Keratinocyte (primary cell): ENCODE data around the gene TARM1. TPM values are rescaled to one million over a fixed set of nuclear protein-coding genes. Genes with fewer than 3 reads are reported as not detected.
A peak's percentile ranks its signal among the peaks of the same experiment; 100 is the strongest.

Experiments
- DNase-seq: peaks from one replicate; pipeline ENCODE4 v3.0.0-alpha.2; 2011; ENCODE audit warnings: low read depth, missing footprints, low spot score
- FAIRE-seq: peaks from 2 replicates; lab custom pipeline; 2011; peaks lifted over from hg19 to GRCh38; lab: Jason Lieb, UNC
- H2AFZ ChIP-seq: 2 replicates; pipeline ENCODE4 v1.6.0; 2012; ENCODE audit warnings: low read length, control low read depth, inconsistent platforms; ENCODE audit not compliant: control insufficient read depth
- H3K27ac ChIP-seq: 2 replicates; pipeline ENCODE4 v1.5.1; 2011; ENCODE audit warnings: low read length; ENCODE audit not compliant: control insufficient read depth, insufficient read depth
- H3K27me3 ChIP-seq: 3 replicates; pipeline ENCODE4 v1.6.0; 2011; ENCODE audit warnings: low read length; ENCODE audit not compliant: control insufficient read depth, insufficient read depth; ENCODE audit errors: extremely low read depth
- H3K36me3 ChIP-seq, 2 experiments: 2 replicates in 1 of 2; 3 replicates in 1 of 2; pipeline ENCODE4 v1.5.1; 2011; ENCODE audit warnings: low read length in 2 of 2, mild to moderate bottlenecking in 1 of 2; ENCODE audit not compliant: control insufficient read depth in 2 of 2, insufficient read depth in 2 of 2; ENCODE audit errors: extremely low read depth in 1 of 2
- H3K4me1 ChIP-seq: 3 replicates; pipeline ENCODE4 v1.5.1; 2011; ENCODE audit warnings: low read length; ENCODE audit not compliant: control insufficient read depth, insufficient read depth; ENCODE audit errors: extremely low read depth
- H3K4me2 ChIP-seq: 3 replicates; pipeline ENCODE4 v1.6.0; 2011; ENCODE audit warnings: low read depth, low read length; ENCODE audit not compliant: control insufficient read depth, insufficient read depth; ENCODE audit errors: extremely low read depth
- H3K4me3 ChIP-seq, 3 experiments: fragments of 200-600 bp in 1 of 3; sonication (generic) in 1 of 3; 2 replicates in 2 of 3; 3 replicates in 1 of 3; pipeline ENCODE4 v1.5.1; 2011 to 2016; ENCODE audit warnings: low read length in 3 of 3, mild to moderate bottlenecking in 3 of 3, control low read depth in 2 of 3, inconsistent platforms in 1 of 3, low read depth in 1 of 3, mixed read lengths in 1 of 3, mixed run types in 1 of 3, moderate library complexity in 1 of 3; ENCODE audit not compliant: control insufficient read depth in 2 of 3, insufficient read depth in 2 of 3; ENCODE audit errors: extremely low read depth in 1 of 3
- H3K79me2 ChIP-seq: 2 replicates; pipeline ENCODE4 v1.6.0; 2012; ENCODE audit warnings: low read length; ENCODE audit not compliant: control insufficient read depth, insufficient read depth
- H3K9ac ChIP-seq: 3 replicates; pipeline ENCODE4 v1.6.0; 2011; ENCODE audit warnings: low read length; ENCODE audit not compliant: control insufficient read depth, insufficient read depth; ENCODE audit errors: extremely low read depth
- H3K9me1 ChIP-seq: 3 replicates; pipeline ENCODE4 v1.6.0; 2011; ENCODE audit warnings: low read length; ENCODE audit not compliant: control insufficient read depth, insufficient read depth; ENCODE audit errors: extremely low read depth
- H3K9me3 ChIP-seq: 2 replicates; pipeline ENCODE4 v1.5.1; 2012; ENCODE audit warnings: low read depth, low read length; ENCODE audit not compliant: control insufficient read depth
- H4K20me1 ChIP-seq: 3 replicates; pipeline ENCODE4 v1.6.0; 2011; ENCODE audit warnings: low read length; ENCODE audit not compliant: control insufficient read depth, insufficient read depth; ENCODE audit errors: extremely low read depth
- CTCF ChIP-seq, 3 experiments: IDR thresholded peaks in 1 of 3; conservative IDR thresholded peaks in 1 of 3; optimal IDR thresholded peaks in 1 of 3; 2 replicates in 2 of 3; 3 replicates in 1 of 3; pipeline versions ENCODE3 to v1.5.1; 2011; ENCODE audit warnings: low read length in 3 of 3, mild to moderate bottlenecking in 3 of 3, moderate library complexity in 2 of 3, control low read depth in 1 of 3, inconsistent platforms in 1 of 3; ENCODE audit not compliant: insufficient read depth in 2 of 3; ENCODE audit errors: extremely low read depth in 1 of 3
- EZH2 ChIP-seq: IDR thresholded peaks from one replicate; pipeline ENCODE4 v1.6.1; 2012; ENCODE audit warnings: inconsistent platforms, mild to moderate bottlenecking, low read length, moderate library complexity
- dilution Hi-C: fragments of 300-500 bp; cut with MboI; formaldehyde crosslinking; loops from one replicate; pipeline ENCODE4 v1.7.0; 2020; ENCODE audit warnings: low sequenced_read_pairs; ENCODE audit not compliant: extremely low pct_ligation_motif_present
- polyA plus RNA-seq, 5 experiments: library from polyadenylated mRNA; depleted of rRNA in 3 of 5; stranded (reverse) in 3 of 5; stranded (forward) in 1 of 5; unstranded in 1 of 5; fragments of >200 nt; gene quantifications; 1 replicate in 1 of 5; 2 replicates in 3 of 5; 3 replicates in 1 of 5; pipeline versions ENCODE4 v1.2.1 to v1.2.3, GENCODE V29; 2011 to 2012; ENCODE audit warnings: missing spikeins in 2 of 5, low read depth in 1 of 5, low replicate concordance in 1 of 5

TARM1 gene
- polyA plus RNA-seq, 1 donor (not counting 4 experiments of a cell fraction or from before 2014, with no cell fraction given) = not detected

- dilution Hi-C loops = no loop called here
- H3K9ac ChIP-seq = no peak overlapping the region
- H3K4me1 ChIP-seq = peaks cover 8% of the 10 kb centered on the region
- no peak for TF ChIP-seq EZH2
- no peak for TF ChIP-seq CTCF (optimal IDR thresholded peaks at IDR 0.05 in 1 of 3, IDR thresholded peaks at IDR 0.05 in 1 of 3, conservative IDR thresholded peaks at IDR 0.05 in 1 of 3; ENCODE audit: extremely low read depth in 1 of 3, insufficient read depth in 2 of 3, low read length in 3 of 3)
- no peak overlapping the region for H3K4me3 ChIP-seq
- FAIRE-seq (no peak), DNase-seq (no peak)
- H2AFZ ChIP-seq = no peak overlapping the region
- no peaks in the 10 kb centered on the region for H4K20me1 ChIP-seq
- peaks cover 34 to 49% of the 10 kb centered on the region in 2 experiments for H3K36me3 ChIP-seq
- peaks cover 11% of the 10 kb centered on the region for H3K79me2 ChIP-seq
- H3K27ac ChIP-seq = no peak overlapping the region
- no peak overlapping the region for H3K4me2 ChIP-seq
- no peaks in the 10 kb centered on the region for H3K9me3 ChIP-seq
- H3K27me3 ChIP-seq = no peaks in the 10 kb centered on the region
- no peaks in the 10 kb centered on the region for H3K9me1 ChIP-seq
Measured at GRCh38 chr19:54121259-54121658, 40.1 kb upstream of the TARM1 start.

GRCh38 chr19:54115109-54116063 lies 34.2 kb upstream of the TARM1 start, which contains the start of the genes PRPF31 and TFPT:
Gene PRPF31, plus strand, starts transcription at chr19:54115754. Its CDS starts 2,525 bp downstream, at chr19:54118279.
Gene TFPT, minus strand, starts transcription at chr19:54115657. Its CDS starts 388 bp downstream, at chr19:54115269.
- peaks cover 27% of the 10 kb centered on the region for H3K79me2 ChIP-seq

More at GRCh38 chr19:54115109-54116063, 34.2 kb upstream of the TARM1 start, which contains the start of the genes PRPF31 and TFPT:
- H3K4me1 ChIP-seq = peaks cover 12% of the 10 kb centered on the region
- dilution Hi-C loops = no loop called here
- H4K20me1 ChIP-seq = no peaks in the 10 kb centered on the region
- TF ChIP-seq CTCF (optimal IDR thresholded peaks at IDR 0.05 in 1 of 3, IDR thresholded peaks at IDR 0.05 in 1 of 3, conservative IDR thresholded peaks at IDR 0.05 in 1 of 3; ENCODE audit: extremely low read depth in 1 of 3, insufficient read depth in 2 of 3, low read length in 3 of 3) (no peak), EZH2 (no peak)
- H3K27me3 ChIP-seq = no peaks in the 10 kb centered on the region
- FAIRE-seq (peak; percentile 85), DNase-seq (peak; percentile 73)
- peak within 1 kb of the TSS; percentile 50 to 90 (median 89) for H3K4me3 ChIP-seq
- H3K9me1 ChIP-seq = no peaks in the 10 kb centered on the region
- H3K27ac ChIP-seq = peak within 1 kb of the TSS; percentile 96
- no peaks in the 10 kb centered on the region for H3K9me3 ChIP-seq
- H3K36me3 ChIP-seq = peaks cover 5 to 9% of the 10 kb centered on the region in 2 experiments
- peak within 1 kb of the TSS; percentile 95 for H3K9ac ChIP-seq
- H2AFZ ChIP-seq = peak within 1 kb of the TSS; percentile 99
- H3K4me2 ChIP-seq = peak within 1 kb of the TSS; percentile 81
